Right renal pelvis (tissue), 4 donors: ENCODE data around the gene RYR2. TPM values are rescaled to one million over a fixed set of nuclear protein-coding genes. Genes with fewer than 3 reads are reported as not detected.
A peak's percentile ranks its signal among the peaks of the same experiment; 100 is the strongest.

ENCODE experiments used
- DNase-seq, 4 donors: peaks; one replicate each; pipeline ENCODE4 v3.0.0-alpha.2; 2013; ENCODE audit warnings: low read depth in 4 of 4, low spot score in 3 of 4, missing footprints in 1 of 4
- polyA plus RNA-seq, 4 donors: library from polyadenylated mRNA; unstranded; fragments of 120-200 nt; gene quantifications; one replicate each; pipeline ENCODE4 v1.2.1, GENCODE V29; 2013; ENCODE audit not compliant: insufficient read length in 4 of 4

RYR2 gene
- polyA plus RNA-seq, 4 donors, result 1.4 to 2.1 (median 1.6) TPM

DNA sequence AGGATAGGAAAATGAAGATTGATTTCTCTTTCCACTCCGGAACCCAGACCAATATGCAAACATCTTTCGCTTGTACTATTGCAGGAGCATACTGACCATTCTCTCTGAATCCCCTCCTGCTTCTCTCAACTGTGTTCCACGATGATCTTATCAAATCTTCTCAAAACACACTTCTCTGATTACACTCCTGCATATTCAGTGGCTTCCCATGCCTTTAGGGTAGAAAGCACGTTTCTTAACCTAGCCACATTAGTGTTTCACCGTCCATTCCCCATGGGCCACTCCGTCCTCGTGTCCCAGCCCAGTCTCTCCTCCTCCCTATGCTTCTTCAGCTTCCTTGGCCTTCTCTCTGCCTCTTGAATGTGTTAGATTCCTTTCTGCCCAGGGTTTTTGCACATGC is 650.3 kb downstream of the RYR2 start:
- no peak for DNase-seq

DNA sequence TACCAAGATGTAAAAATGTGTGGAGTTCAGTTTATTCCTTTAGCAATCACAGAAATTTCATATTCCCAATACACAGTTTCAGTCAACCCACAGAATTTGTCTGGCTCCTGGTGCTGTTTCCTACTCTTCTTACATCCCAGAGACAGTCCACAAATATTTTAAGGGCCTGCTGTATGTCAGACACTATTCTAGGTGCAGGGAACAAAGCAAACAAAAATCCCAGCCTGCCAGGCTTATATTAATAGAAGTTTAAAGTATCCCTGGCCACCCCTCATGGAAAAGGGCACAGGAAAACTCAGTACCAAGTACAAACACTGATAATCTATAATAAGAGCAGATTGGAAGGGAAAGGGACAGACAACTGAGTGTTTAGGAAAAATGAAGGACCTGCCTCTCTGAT is 653.9 kb downstream of the RYR2 start:
- no peak for DNase-seq

DNA sequence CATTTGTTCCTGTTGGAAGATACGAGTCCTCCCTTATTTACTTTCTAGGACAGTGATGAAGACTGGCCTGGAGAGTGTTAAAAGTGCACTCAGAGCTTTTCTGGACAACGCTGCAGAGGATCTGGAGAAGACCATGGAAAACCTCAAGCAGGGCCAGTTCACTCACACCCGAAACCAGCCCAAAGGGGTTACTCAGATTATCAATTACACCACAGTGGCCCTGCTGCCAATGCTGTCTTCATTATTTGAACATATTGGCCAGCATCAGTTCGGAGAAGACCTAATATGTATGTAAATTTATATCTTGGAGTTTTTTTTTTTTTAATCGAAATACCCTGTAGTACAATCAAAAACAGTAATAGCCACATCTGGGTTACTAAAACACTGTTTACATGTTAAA is 658.2 kb downstream of the RYR2 start:
- DNase-seq, result no peak

DNA sequence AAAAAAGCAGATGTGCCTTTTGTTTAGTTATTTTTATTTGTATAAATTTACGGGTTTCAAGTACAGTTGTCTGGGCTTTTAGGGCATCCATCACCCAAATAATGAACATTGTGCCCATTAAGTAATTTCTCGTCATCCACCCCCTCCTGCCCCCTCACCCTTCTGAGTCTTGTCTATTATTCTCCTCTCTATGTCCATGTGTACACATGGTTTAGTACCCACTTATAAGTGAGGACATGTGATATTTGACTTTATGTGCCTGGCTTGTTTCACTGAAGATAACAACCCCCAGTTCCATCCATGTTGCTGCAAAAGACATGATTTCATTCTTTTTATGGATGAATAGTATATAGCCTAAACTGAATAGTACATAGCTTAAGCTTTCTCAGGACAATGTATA is 659.5 kb downstream of the RYR2 start:
- no peak for DNase-seq

DNA sequence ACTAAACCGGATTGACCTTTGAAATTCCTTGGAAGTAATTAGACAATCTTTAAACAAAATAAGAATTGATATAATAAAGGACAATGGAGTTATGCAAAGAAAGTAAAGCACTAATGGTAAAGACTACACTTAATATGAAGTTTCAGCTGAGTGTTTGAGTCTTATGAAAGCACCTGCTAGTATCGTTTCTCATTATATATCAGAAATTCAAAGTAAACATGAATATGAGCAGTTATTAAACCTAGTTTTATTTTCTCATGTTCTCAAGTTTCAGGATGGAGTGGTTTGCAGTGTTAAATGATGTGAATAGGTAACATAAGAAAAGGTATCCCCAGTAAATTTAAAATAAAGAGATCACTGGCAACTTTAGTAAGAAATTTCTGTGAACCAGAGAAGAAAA is 660.2 kb downstream of the RYR2 start:
- no peak for DNase-seq

DNA sequence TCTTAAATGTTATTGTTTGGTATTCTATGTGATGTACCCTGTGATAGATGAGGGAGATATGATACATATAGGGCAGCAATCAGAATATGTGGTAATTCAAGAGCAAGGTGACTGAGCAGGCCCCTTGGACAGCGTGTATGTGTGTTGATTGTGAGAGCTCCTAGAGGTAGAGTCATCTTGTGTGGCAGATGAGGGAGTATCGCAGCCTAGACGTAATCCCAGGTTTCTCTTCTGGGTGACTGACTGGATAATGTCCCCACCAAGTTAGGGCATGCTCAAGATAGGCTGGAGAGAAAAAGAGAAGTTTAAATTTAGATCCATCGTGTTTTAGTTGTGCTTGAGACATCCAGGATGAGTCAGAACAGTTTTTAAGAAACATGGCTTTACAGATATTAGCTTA is 663.5 kb downstream of the RYR2 start:
- no peak for DNase-seq

DNA sequence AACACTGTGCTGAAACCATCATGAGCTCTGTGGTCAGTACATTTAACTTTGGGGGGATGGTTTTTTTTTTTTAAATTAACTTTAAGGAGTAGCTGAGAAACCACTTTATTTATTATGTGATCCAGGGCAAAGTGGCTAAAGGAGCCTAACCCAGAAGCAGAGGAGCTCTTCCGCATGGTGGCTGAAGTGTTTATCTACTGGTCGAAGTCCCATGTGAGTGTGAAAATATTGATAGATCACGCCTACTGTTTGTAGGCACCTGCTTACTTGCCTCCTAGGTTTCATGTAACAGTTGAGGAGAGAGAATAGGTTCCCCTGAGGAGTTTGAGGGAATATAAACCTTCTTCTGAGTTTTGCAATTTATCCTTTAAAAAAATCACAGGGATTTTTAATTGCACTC is 667.4 kb downstream of the RYR2 start:
- no peak for DNase-seq

DNA sequence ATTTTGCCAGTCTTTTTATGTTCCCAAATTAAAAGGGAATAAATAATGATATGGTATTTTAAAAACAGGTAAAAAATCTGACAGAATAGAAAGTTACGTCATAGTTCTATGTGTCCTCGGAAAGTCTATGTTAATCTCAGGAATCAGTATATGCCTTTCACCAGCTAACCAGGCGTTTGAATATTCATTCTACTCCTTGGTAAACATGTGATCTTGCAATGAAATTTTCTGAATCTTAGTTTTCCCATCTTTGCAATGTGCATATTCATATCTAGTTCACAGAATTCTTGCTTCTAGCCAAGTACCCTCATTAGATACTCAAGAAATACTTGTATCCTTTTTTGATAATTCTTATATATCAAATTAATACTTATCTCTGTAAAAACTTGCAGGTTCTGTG is 669.3 kb downstream of the RYR2 start:
- DNase-seq, result no peak

DNA sequence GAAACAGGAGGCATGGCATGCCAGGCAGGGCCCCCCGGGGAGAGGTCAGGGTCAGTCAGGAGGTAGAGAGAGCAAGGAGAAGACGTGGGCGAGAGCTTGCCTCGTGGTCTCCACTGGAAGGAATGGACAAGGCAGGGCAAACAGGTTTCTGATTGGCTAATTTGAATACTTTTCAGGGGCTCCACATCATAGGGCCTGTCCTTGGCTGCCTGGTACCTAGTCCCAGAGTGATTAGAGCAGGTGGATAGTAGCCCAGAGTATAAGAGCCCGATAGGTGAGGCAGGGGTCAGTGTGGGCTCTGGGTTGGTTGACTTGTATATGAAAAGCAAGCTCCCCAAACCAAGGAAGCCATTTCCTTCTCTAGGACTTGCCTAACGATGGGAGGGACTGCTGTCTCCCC is 670.1 kb downstream of the RYR2 start:
- DNase-seq, result no peak

DNA sequence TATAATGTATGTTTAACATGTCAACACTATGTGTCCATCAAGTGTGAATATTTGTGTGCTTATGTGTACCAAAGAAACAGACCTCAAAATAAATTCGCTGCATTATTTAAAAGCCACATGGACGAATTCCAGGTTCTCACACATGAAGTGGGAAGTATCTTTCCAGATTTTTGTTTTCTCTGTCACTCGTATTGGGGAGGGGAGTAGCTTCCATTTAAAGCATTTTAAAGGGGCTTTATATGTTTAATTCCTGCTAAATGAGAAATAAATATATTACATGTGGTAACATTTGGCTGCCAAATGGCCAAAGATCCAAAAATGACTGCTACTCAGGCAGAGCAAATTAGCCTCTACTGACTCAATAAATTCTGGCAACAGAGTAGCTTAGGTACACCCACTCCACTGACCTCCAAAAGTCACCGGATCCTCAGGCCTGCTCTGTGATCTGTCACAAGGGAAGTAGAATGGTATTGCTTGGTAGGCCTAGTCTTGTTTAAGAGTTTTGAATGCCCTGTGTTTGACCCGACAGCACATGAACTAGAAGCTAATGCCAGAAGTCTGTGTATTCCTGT is 670.7 kb downstream of the RYR2 start:
- no peak for DNase-seq

DNA sequence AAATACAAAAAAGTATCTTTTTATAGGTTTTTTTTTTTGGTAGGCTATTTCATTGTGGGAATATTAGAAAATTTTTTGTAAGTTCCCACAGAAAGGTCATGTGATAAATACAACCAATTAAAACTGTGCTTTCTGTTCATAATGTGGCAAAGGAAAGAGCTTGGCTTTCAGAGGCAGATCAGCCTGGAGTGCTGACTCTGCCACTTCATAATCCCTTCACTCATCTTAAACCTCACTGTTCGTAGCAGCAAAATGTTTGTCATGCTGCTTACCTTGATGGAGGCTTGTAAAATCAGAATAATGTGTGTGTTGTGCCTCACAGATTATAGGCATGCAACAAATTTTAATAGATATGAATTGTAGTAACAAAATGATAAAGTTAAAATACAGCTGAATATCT is 671.9 kb downstream of the RYR2 start:
- no peak for DNase-seq

DNA sequence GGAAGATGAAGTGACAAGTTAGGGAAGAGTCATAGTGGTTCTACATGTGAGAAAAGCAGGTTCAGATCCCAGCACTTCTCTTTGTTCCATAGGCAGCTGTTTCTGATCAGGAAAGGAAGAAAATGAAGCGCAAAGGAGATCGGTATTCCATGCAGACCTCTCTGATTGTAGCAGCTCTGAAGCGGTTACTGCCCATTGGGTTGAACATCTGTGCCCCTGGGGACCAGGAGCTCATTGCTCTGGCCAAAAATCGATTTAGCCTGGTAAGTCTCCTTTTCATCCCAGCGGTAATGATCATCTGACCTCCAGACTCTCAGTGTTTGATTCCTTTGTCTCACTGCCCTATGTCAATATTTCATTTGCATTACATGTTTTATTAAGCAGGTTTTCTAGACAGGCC is 675.1 kb downstream of the RYR2 start:
- DNase-seq, result no peak

DNA sequence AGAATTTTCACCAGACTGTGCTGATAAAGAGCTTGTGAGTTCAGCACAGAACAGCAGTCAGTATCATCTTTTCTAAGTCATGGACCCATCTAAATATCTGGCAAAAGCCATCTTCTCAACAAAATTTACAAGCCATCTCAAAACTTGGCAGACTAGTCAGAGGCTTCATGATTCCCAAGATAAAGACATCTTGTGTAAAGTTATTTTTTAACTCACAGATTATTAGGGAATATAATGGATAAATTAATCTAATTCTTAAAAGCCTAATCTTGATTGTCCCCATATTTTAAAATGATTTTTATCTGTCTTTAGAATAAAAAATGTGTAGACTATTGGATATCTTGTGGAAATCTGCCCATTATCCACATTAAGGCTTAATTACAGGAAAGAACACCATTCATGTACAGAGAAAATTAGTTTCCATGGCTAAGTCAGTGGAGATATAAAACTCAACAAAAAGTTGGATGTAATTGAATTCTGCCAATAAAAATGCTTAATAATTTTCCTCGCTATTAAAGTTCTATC is 688.9 kb downstream of the RYR2 start:
- no peak for DNase-seq

DNA sequence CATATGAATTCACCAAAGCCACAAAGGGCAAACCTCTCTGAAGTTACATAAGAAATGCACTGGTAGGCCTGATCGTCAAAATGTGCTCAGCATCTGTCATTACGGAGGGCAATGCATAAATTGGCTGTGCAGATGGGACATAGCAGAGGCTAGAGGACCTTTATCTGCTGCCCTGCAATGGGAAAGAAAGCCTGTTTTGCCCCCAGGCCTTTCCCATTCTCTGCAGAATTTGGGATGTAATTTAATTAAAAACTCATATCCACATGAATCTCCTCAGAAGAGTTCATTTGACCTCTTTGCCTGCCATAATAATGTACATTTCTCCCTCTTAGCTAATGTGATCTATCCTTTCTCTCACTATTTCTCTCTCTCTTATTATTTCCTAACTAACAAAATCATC is 690.7 kb downstream of the RYR2 start:
- no peak for DNase-seq

DNA sequence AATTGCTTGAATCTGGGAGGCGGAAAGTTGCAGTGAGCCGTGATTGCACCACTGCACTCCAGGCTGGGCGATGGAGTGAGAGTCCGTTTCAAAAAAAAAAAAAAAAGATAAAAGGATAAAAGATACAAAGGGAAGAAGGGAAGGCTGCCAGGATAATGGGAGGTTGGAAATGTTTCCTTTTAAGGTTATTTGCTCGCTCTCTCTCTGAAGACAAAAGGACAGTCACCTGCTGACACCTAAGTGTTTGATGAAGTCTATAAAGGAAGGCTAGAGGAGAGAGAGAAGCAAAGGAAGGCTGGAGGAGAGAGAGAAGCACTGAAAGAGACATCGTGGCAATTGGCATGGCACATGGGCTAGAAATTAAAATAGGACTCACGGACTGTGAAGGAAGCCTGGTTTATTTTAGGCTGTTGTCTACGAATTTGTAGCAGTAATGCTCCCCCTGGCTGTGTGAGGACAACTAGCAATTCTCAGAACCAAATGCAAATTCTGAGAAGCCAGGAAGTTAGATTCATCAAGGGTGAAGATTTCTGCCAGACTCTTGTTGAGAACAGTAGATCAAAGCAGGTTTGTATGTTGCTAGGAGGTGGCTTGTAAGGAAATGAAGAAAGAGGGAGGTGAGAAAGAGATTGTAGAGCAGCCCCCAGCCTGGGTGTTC is 694.5 kb downstream of the RYR2 start:
- DNase-seq, result no peak

DNA sequence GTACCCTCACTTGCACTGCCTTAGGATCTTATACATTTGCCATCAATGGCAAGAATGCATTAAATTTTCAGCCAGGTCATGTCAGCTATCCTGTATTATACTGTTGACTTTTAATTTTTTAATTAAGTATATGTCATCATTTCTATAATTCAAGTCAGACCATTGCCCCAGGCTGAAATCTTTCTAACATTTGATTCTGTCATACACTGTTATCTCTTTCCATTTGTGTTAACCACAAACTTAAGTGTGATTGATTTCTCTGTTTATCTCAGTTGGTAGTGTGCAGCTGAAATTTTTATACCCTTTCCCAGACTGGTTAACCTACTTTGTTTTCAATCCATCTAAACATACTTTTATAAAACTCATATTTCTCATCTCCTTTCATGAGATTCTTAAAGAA is 695.5 kb downstream of the RYR2 start:
- no peak for DNase-seq

DNA sequence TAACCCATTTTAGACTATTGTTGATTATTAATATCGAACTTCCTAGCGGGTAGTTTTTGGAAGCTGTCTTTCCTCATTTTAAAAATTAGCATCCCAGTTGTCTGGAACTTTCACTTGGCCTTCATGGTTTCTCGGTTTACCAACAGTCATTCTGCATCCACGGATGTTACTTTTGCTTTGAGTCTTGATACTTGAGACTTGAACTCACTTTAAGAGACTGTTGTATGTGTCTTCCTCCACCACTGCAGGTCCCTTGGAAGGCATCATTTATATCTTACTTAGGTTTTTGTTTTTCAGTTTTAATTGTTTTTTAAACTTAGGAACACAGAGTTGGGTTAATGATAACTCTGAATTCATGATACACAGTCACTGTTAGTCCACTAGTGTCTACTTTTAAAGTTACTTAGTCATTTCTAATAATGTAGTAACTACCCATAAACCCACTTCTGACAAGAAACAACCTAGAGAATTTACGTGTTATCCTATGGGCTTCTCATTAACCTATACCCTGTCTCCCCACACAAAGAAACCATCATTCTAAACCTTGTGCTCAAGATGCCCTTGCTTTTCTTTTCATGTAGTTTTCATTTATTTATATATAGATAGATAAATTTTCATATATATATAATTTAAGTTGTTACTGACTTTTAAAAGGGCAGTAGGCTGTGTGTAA is 696.1 kb downstream of the RYR2 start:
- DNase-seq, result no peak

DNA sequence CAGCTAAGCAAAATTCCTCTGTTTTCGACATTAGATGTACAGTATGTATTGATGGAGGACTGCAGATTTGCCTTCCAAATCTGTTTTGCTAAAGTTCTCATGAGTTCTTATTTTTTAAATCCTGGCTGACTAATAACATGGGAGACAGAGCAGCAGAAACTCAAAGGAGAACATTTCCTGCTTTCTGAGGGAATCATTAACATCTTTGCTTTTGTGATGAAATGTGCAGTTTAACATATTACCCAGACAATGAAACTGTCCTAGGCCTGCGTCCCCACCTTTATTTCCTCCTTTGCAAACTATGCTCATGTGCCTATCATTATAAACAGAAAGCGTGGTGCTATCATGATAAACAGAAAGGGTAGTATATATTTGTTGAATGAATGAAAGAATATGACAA is 698.9 kb downstream of the RYR2 start:
- no peak for DNase-seq

DNA sequence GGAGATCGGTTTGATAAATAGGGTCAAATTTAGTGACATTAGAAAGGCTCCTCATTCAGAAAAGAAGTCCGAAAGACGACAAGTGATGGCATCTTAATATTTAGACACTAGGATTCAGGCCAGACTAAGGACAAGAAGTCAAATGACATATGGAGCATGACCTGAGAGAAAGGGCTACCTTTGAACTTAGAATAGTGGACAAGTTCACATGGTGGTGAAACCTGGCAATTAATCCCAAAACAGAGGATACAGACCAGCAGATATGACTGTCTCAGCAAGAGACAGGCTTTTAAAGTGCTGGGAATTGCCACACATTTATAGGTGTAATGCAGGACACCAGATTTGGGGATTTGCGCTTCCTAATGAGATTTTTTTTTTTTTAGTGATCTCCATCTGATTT is 703.6 kb downstream of the RYR2 start:
- no peak for DNase-seq

DNA sequence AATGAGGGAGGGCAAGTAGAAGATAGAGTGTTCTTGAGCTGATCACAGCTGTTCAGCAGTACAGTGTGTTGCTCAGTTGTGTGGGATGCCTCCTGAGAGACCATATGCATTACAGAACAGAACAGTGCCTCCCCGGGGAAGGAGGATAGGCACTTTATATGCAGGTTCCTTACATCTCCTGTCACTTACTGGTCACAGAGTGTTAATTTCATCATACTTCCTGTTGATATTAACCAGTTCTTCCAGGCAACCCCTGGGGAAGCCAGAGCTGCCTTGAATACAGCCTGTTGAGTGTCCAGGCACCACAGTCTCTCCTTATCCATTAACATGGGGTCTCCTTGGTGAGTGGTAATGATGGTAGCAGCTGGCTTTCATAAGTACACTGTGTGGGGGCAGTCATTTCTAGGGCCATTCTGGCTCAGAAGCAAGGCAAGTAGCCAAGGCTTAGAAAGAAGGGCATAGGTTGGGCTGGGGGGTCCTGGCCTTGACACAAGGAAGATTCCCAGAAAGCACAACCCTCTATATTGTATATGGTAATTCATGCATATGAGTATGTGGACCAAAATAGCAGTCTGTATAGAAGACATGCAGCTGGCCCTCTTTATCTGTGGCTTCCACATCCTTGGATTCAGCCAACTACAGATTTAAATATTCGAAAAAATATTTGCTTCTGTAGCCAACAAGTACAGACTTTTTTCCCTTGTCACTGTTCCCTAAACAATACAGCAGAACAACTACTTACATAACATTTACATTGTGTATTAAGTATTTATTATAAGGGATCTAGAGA is 706.4 kb downstream of the RYR2 start:
- peak in 2 of 4 donors; percentile 1 to 7 for DNase-seq

DNA sequence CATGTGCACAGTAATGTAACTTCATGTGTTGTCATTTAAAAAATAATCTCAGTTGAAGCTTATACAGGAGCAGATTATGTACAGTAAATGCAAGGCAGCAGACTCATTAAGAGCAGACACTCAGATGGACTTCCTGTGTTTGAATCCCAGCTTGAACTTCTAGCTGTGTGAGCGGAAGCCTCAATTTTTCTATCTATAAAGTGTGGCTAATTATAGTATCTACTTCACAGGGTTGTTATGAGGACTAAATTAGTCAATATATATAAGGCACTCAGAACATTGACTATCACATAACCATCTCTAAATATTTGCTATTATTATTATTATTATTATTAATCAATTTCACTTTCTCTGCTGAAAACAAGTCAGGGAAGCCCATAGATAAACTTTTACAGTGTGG is 707.1 kb downstream of the RYR2 start:
- no peak for DNase-seq
